Mammary epithelial cell (primary cell): ENCODE data around the gene ZNF516.

Experiments used
- EZH2 ChIP-seq: IDR thresholded peaks from 2 replicates; pipeline ENCODE4 v1.6.1; 2012; ENCODE audit warnings: low read length, inconsistent platforms, borderline replicate concordance
- TF ChIP-seq, protein P1 (sequence below), 2 donors: IDR thresholded peaks in 1 of 2; conservative IDR thresholded peaks in 1 of 2; 2 replicates each; pipeline ENCODE4 v1.5.1; 2011 to 2012; ENCODE audit warnings: inconsistent platforms in 2 of 2, low read length in 2 of 2, mild to moderate bottlenecking in 2 of 2, control low read depth in 1 of 2, low read depth in 1 of 2; ENCODE audit not compliant: insufficient read depth in 1 of 2; ENCODE audit errors: extremely low read depth in 1 of 2

DNA sequence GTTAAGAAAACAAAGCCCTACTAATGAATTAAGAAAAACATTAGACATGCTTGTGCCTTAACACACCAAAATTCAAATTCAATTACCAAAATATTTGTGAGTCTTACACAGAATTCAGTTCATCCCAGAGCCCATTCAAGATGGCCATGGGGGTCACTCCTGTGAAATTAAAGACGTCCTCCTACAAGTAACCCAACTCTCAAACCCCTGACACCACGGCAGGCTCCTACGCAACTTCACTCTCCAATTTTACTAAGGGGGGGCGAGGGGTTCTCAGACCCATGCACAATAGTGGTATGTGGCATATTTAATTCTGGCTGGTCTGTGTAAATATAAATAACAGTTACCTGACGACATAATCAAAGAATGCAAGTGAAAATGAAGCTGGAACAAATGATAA is 5.0 kb downstream of the ZNF516 start:
- TF ChIP-seq, protein P1, sequence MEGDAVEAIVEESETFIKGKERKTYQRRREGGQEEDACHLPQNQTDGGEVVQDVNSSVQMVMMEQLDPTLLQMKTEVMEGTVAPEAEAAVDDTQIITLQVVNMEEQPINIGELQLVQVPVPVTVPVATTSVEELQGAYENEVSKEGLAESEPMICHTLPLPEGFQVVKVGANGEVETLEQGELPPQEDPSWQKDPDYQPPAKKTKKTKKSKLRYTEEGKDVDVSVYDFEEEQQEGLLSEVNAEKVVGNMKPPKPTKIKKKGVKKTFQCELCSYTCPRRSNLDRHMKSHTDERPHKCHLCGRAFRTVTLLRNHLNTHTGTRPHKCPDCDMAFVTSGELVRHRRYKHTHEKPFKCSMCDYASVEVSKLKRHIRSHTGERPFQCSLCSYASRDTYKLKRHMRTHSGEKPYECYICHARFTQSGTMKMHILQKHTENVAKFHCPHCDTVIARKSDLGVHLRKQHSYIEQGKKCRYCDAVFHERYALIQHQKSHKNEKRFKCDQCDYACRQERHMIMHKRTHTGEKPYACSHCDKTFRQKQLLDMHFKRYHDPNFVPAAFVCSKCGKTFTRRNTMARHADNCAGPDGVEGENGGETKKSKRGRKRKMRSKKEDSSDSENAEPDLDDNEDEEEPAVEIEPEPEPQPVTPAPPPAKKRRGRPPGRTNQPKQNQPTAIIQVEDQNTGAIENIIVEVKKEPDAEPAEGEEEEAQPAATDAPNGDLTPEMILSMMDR (conservative IDR thresholded peaks at IDR 0.05 in 1 of 2, IDR thresholded peaks at IDR 0.05 in 1 of 2; ENCODE audit: extremely low read depth in 1 of 2, insufficient read depth in 1 of 2, low read depth in 1 of 2, low read length in 2 of 2) = no peak
- no peak for TF ChIP-seq EZH2
